ENCODE measurements around the gene UBE2Q2.

UBE2Q2 gene

GRCh38 chr15:75840659-75841058 lies 2.6 kb upstream of the UBE2Q2 start:
- TF ChIP-seq REST (IDR thresholded peaks at IDR 0.05; ENCODE audit: insufficient read depth in 1 of 2, low read depth in 2 of 2, low read length in 2 of 2) (no peak), SIN3A (IDR thresholded peaks at IDR 0.05; ENCODE audit: borderline replicate concordance, insufficient read depth, low read length) (no peak), TAF1 (IDR thresholded peaks at IDR 0.05; ENCODE audit: borderline replicate concordance, insufficient read depth, low read length) (no peak), FOXP2 (optimal IDR thresholded peaks at IDR 0.05; ENCODE audit: borderline replicate concordance, extremely low read depth, extremely low read length, insufficient read depth) (no peak), POLR2AphosphoS5 (IDR thresholded peaks at IDR 0.05; ENCODE audit: low read depth, low read length) (no peak)

GRCh38 chr15:75841626-75842025 lies 1.6 kb upstream of the UBE2Q2 start:
- TF ChIP-seq FOXP2 (optimal IDR thresholded peaks at IDR 0.05; ENCODE audit: borderline replicate concordance, extremely low read depth, extremely low read length, insufficient read depth): no peak
- TF ChIP-seq SIN3A (IDR thresholded peaks at IDR 0.05; ENCODE audit: borderline replicate concordance, insufficient read depth, low read length): no peak
- no peak for TF ChIP-seq TAF1 (IDR thresholded peaks at IDR 0.05; ENCODE audit: borderline replicate concordance, insufficient read depth, low read length)
- no peak for TF ChIP-seq POLR2AphosphoS5 (IDR thresholded peaks at IDR 0.05; ENCODE audit: low read depth, low read length)
- TF ChIP-seq REST (IDR thresholded peaks at IDR 0.05; ENCODE audit: insufficient read depth in 1 of 2, low read depth in 2 of 2, low read length in 2 of 2): no peak

GRCh38 chr15:75843678-75844581 lies 683 bp downstream of the UBE2Q2 start:
- TF ChIP-seq SIN3A (IDR thresholded peaks at IDR 0.05; ENCODE audit: borderline replicate concordance, insufficient read depth, low read length) (peak; percentile 28; the same call in 1 of the 2 replicates), POLR2AphosphoS5 (IDR thresholded peaks at IDR 0.05; ENCODE audit: low read depth, low read length) (no peak), REST (IDR thresholded peaks at IDR 0.05; ENCODE audit: insufficient read depth in 1 of 2, low read depth in 2 of 2, low read length in 2 of 2) (no peak), TAF1 (IDR thresholded peaks at IDR 0.05; ENCODE audit: borderline replicate concordance, insufficient read depth, low read length) (no peak), FOXP2 (optimal IDR thresholded peaks at IDR 0.05; ENCODE audit: borderline replicate concordance, extremely low read depth, extremely low read length, insufficient read depth) (peak; percentile 13)

- no peak for TF ChIP-seq REST (IDR thresholded peaks at IDR 0.05; ENCODE audit: insufficient read depth in 1 of 2, low read depth in 2 of 2, low read length in 2 of 2)
Observed at GRCh38 chr15:75844629-75845335, 1.5 kb downstream of the UBE2Q2 start.
